HG02763 (cell line): ENCODE measurements around the gene NELFA.

Experiments
- ATAC-seq: cut with Tn5 transposase; IDR thresholded peaks from one replicate; pipeline ENCODE4 v1.9.1; 2021; ENCODE audit warnings: mild to moderate bottlenecking, moderate library complexity; ENCODE audit not compliant: unreplicated experiment

Gene NELFA

DNA sequence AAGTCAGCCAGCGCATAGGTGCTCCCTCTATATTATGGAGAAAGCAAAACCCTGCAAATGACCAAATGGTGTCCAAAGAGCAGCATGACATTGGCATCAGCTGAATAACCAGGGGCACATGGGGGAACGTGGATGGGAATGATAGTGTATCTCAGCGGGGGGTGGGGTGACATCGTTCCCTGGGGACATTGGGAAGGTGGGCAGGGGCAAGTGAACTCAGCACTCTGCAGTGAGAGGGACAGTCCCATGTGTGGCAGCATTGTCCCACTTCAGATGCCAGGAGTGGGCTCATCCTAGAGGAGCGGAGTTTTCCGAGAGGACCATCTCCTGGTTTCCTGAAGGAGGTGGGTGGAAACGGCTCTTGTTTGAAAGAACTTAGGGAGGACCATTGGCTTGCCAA, 64.8 kb downstream of the NELFA start:
- no peak for ATAC-seq

DNA sequence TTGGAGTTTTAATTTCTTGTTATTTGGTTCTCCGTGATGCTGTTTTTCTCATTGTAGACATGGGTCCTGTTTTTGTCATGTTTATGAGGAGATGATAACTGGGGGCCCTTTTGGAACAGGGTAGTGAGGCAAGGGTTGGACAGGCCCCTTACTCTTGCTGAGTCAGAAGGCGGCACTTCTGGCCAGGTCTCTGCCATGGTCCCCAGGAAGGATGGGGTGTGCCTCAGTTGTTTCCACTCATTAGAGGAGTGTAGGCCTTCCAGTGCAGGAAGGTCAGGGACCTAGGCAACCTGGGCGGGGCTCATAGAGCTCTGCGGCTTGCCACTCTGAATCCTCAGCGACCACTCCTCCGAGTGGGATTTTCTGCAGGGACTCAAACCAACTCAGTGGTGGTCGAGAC, 68.2 kb downstream of the NELFA start:
- no peak for ATAC-seq

DNA sequence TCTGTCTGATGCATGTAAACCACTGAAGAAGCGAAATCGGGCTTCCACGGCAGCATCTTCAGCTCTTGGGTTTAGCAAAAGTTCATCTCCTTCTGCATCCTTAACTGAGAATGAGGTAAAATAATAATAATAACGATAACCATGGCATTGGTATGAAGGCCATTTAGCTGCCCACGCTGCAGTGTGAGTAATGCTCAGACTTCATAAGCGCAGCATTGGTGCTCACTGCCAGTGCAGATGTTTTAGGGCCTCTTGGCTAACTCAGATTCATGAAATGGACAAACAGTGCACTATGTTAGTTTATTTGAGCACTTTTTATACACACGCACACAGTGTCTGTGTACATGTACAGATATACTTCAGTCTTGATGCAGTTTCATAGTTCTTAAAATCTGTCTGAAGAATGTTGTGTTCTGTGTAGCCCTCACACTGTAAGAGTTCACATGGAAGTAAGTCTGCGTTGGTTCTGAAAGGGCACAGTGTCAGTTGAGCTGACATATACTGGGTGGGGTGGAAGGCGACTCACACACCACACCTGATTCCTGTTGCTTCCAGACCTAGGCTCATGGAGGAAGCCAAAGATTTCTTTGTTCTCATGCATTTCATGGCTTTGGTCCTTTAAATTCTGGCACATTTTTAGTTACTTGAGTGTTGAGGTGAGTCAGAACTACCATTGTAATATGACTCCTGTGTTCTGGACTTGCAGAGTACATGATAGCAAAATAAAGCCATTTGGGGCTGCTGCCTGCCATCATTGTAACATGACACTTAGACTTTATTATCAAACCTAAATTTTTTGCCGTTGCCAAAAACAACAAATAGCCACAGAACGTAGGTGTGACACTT, 68.9 kb downstream of the NELFA start:
- ATAC-seq = no peak

DNA sequence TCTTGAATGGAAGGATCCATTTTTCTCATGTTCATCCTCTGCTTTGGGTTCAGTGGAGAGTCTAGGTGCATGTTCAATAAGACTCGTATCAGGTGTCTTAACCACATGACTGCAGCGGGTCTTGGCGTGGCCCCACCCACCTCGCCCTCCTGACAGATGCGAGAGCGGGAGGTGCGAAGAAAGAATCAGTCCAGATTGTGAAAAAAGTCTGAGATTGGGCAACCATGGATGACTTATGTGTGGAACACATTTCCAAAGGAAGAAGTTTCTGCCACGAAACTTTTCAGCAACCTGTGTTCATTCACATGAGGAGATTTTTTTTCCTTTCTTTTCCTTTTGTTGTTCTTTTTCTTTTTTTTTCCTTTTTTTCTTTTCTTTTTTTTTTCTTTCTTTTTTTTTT, 70.7 kb downstream of the NELFA start:
- ATAC-seq = no peak

DNA sequence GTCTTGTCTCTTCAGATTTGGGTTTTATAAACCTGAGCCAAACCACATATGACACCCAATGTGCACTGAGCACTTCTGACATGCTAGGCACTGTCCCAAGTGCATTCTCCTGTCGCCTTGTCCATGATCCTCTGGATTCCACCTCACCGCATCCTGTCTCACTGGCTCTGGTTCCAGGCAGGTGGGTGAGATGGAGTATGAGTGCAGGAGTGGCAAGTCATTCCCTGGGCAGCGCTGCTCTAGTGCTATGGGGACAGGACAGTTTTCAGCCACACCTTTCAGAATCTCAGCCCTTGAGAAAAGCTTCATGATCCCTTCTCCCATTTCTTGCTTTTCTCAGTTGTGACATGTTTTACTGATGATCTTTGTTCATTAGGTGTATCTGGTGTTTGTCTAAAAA, 71.2 kb downstream of the NELFA start:
- no peak for ATAC-seq

DNA sequence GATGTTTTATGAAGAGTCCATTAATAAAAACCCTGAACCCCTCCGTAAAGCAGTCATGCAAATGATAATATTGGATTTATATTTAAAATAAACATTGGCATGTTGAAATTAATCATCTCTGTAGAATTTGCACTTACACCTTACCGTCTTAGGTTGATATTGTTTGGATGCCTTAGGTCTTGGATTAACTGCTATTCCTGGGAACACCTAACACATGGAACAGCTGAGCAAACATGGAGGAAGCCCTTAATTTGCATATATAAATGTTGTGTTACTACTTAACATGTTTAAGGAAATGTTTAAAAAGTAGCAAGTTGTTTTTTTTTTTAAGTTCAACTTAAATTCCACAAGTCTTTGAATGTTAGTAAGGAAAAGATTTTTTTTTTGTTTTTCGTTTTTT, 75.1 kb downstream of the NELFA start:
- no peak for ATAC-seq

DNA sequence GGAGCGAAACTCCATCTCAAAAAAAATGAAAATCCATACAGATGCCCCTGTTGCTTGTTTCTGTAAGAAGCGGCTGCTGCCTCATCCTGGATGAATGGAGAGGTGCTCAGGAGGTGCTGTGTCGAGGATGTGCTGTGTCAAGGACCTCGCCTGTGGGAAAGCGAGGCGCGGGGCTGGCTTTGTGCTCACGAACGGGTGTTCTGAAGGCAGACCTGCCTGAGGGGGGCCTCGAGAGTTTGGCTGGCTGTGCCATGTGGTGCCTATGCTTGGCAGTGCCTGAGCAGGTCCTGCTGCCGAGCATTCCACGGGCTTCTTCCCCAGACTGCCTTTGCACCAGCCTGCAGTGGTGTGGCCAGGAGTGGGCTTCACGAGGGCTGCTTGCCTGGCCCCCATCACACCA, 76.0 kb downstream of the NELFA start:
- ATAC-seq = no peak
